Mesodermal cell (in vitro differentiated cells): ENCODE data around the gene ALDOC.

Experiments used
- H3K27ac ChIP-seq: 2 replicates; pipeline ENCODE4 v1.7.0; 2013; ENCODE audit warnings: mild to moderate bottlenecking, low read depth, low read length, moderate library complexity; ENCODE audit not compliant: severe bottlenecking
- H3K36me3 ChIP-seq: 2 replicates; pipeline ENCODE4 v1.7.1; 2013; ENCODE audit warnings: mild to moderate bottlenecking, low read length, moderate library complexity; ENCODE audit not compliant: control insufficient read depth, insufficient read depth
- H3K4me1 ChIP-seq: one replicate; pipeline ENCODE4 v1.7.1; 2013; ENCODE audit warnings: mild to moderate bottlenecking, low read length; ENCODE audit not compliant: insufficient read depth, control insufficient read depth, poor library complexity, severe bottlenecking
- H3K4me3 ChIP-seq: 2 replicates; pipeline ENCODE4 v1.7.0; 2013; ENCODE audit warnings: low read length, control low read depth, mild to moderate bottlenecking; ENCODE audit not compliant: insufficient read depth, poor library complexity, severe bottlenecking; ENCODE audit errors: extremely low read depth
- H3K9me3 ChIP-seq: 2 replicates; pipeline ENCODE4 v1.7.1; 2013; ENCODE audit warnings: mild to moderate bottlenecking, low read length, moderate library complexity; ENCODE audit not compliant: control insufficient read depth
- WGBS, 2 experiments: methylation state at CpG; one replicate each; pipeline ENCODE4 v1.1.5; 2013; ENCODE audit warnings: missing lambda C conversion rate in 2 of 2; ENCODE audit not compliant: insufficient coverage in 2 of 2; 5-methylcytosine and 5-hydroxymethylcytosine counted together

ALDOC gene

DNA sequence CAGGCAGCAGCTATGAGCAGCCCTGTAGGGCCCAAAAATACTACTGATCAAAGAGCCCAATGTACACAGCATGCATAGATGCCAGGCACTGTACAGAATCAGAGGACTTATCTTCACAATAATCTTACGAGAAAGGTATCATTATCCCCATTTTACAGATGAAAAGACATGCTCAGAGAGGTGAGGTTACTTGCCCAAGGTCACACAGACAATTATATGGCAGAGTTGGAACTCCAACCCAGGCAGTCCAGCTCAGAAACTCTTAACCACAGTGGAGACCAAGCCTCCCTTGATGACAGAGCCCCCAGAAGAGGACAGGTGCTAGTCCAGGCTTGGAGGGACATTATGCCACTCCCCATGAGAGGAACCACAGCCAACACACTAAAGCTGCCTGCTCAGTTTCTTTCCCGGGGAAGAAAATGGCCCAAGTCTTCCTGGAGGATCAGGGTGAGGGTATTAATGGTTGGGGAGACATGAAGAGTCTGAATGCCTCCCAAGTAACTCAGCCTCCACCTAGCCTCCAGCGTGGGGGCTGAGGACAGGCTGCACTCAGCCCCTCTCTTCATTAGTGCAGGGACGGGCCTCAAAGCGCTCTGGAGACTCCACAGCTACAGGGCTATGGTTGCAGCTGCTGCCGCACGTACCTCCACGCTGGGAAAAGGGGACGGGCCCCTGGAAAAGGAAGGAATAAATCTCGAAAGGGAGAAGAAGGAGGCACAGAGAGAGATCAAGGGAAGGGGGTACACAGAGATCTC is 25.1 kb downstream of the ALDOC start:
- H3K36me3 ChIP-seq, result peaks cover 46% of the 10 kb centered on the region
- no peaks in the 10 kb centered on the region for H3K9me3 ChIP-seq
- 21 to 30% methylated on average over 2 to 4 of the region's 10 CpGs for whole genome bisulfite sequencing, 2 experiments
- peaks cover 8% of the 10 kb centered on the region for H3K4me1 ChIP-seq
- H3K4me3 ChIP-seq, result peak overlapping the region; percentile 90
- H3K27ac ChIP-seq, result peak overlapping the region; percentile 10

DNA sequence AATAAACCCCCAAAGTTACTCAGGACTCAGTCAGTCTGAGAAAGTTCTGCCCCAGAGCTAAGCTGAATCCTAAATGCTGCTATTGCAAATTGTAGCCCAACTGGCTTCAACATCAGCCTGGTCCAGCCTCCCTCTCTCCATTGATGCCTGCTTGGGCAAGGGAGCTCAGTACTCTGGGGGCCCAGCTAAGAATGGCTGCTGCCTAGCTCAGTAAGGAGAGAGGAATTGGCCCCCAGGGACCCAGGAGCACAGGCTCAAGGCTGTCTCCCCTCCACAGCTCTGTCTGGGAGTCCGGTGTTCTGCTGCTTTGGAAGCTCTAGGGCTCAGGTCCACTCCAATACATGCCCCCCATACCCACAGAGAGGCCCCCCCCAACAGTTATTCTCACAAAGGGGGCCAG is 25.8 kb downstream of the ALDOC start:
- 100% methylated on average over 1 of the region's 1 CpG; no CpG with 5 or more reads in 1 of the 2 experiments for WGBS, 2 experiments

DNA sequence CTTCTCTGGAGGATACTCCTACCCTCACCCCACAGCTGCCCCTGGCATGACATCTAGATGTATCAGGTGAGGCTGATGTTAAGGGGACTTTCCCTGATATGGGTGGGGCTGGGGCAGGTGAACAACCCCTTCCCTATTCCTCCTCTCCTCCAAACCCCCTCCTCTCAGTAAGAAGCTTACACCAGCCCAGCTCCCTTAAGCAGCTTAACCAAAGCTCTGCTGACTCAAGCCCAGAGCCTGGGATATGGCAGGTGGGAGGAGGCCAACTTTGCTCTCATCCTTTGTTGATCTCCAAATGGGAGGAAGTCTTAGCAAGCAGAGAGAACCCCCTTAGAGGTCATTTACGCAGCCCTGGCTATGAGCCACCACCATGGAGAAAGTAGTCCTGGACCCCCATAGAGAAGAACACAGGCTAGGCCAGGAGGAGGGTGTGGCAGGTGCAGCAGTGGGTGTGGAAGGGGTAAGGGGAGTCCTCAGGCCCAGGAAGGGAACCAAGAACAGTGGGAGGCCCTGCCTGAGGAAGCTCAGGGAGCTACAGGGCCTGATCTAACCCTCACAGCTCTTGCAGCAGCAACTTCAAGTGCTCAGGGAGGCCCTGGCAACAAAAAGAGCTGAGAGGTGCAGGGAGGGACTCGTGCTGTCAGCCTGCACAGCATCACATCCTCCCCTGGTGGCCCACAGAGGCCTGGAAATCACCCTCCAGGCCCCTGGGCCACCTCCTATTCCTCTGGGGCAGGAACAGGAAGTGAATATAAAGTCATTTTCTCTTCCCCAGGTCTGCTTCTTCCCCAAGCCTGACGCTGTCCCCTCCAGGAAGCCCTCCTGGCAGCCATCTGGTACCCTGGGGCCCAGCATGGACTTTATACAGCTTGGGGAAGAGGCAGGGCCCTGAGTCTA is 27.2 kb downstream of the ALDOC start:
- Histone ChIP-seq H3K4me1 (peaks cover 8% of the 10 kb centered on the region), H3K4me3 (no peak overlapping the region), H3K9me3 (no peaks in the 10 kb centered on the region), H3K36me3 (peaks cover 33% of the 10 kb centered on the region), H3K27ac (no peak overlapping the region)
- WGBS, 2 experiments, result 100% methylated on average over 1 of the region's 3 CpGs; no CpG with 5 or more reads in 1 of the 2 experiments

More for the DNA sequence above, 25.8 kb downstream of the ALDOC start:
- no peak overlapping the region for H3K27ac ChIP-seq
- no peak overlapping the region for H3K4me3 ChIP-seq
- peaks cover 46% of the 10 kb centered on the region for H3K36me3 ChIP-seq
- no peaks in the 10 kb centered on the region for H3K9me3 ChIP-seq
- H3K4me1 ChIP-seq, result peaks cover 8% of the 10 kb centered on the region

DNA sequence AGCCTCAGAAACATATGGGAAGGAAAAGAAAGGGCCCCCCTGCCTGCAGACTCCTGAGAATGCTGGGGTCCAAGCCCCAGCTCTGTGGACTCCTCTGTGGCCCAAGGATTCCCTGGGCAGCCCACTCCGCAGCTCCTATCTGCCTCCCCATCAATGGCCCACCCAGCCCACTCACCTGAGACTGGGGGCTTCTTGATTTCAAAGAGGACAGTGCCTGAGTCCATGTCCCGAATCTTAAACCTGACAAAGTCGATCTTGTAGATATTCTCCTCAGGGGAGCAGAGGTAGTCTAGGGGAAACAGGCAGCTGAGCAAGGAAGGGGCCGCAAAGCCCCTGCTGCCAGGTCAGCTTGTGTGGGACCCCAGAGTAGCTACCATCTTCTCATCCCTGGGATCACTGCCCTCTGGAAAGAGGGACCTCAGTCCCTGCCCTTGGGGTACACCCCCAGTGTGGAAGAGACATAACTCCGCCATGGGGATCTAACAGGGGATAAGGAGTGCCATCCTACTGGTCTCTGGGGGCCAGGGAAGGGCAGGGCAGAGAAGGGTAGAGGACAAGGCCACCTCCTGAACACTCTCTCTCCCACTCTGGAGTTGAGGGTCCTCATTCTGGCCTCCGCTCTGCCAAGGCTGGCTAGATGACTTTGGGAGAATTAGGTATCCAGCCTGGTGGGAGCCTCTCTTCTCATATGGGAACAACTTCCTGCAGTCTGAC is 28.1 kb downstream of the ALDOC start:
- Histone ChIP-seq H3K4me1 (peaks cover 8% of the 10 kb centered on the region), H3K27ac (no peak overlapping the region), H3K36me3 (peaks cover 24% of the 10 kb centered on the region), H3K9me3 (no peaks in the 10 kb centered on the region), H3K4me3 (no peak overlapping the region)
- 82% methylated on average over 5 of the region's 6 CpGs for WGBS, 2 experiments

DNA sequence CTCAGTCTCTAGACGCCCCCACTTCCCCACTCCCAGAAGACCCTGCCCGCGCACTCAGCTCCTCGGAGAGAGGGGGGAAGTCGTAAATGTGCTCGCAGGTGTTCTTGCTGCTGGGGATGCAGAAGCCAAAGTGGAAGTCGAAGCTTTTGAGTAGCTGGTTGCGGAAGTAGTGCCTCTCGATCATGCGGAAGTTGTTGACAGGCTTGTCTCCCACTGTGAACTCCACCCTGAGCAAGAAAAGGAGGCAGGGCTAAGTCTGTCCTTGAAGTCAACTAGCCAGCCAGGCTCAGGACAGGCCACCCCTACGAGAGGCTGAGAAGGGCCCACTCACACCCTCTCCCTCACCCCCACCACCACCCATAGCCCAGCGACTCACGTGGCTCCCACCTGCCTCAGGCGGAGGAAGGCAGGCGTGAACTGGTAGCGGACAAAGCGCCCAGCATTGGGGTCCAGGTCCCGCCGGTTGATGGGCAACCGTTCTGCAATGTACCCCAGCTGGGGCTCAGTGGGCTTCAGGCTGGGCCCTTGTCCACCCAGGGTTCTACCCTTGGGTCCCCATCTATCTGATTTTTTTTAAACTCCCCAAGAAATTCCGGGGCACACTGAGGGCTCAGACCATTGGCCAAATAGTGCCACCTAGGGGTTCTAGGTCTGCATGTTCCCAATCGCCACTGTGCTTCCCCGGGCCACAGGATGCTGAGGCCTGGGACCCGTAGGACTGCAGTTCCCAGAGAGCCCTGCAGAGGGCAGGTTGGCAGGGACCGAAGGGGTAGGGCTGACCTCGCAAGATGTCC is 28.9 kb downstream of the ALDOC start:
- 69 to 73% methylated on average over 16 to 24 of the region's 26 CpGs for WGBS, 2 experiments
- Histone ChIP-seq H3K36me3 (peaks cover 18% of the 10 kb centered on the region), H3K4me1 (peaks cover 8% of the 10 kb centered on the region), H3K27ac (no peak overlapping the region), H3K4me3 (no peak overlapping the region), H3K9me3 (no peaks in the 10 kb centered on the region)

DNA sequence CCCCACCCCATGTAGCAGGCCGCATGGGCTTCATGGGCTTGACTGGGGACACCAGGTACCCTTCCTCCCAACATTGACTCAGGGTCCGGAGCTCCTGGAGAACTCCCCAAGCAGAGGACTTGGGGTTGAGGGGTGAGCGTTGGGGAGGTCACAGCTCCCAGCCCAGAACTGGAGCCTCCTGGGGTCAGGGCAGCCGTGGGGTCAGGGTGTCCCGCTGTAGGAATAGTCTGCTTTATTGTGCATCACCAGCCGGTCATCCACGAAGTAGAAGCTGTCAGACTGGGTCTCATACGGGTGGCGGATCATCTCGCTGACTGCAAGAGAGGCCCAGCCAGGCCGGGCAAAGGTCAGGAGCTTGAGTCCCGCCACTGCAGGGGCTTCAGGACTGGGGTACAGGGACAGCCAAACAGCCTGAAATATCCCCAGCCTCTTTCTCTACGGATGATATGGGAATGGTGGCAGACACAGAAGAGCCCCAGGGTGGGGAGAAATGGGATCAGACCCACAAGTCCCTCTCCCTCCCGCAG is 29.5 kb downstream of the ALDOC start:
- Histone ChIP-seq H3K36me3 (peaks cover 18% of the 10 kb centered on the region), H3K4me1 (peaks cover 8% of the 10 kb centered on the region), H3K9me3 (no peaks in the 10 kb centered on the region), H3K4me3 (no peak overlapping the region), H3K27ac (no peak overlapping the region)
- 98% methylated on average over 9 to 13 of the region's 14 CpGs for WGBS, 2 experiments

DNA sequence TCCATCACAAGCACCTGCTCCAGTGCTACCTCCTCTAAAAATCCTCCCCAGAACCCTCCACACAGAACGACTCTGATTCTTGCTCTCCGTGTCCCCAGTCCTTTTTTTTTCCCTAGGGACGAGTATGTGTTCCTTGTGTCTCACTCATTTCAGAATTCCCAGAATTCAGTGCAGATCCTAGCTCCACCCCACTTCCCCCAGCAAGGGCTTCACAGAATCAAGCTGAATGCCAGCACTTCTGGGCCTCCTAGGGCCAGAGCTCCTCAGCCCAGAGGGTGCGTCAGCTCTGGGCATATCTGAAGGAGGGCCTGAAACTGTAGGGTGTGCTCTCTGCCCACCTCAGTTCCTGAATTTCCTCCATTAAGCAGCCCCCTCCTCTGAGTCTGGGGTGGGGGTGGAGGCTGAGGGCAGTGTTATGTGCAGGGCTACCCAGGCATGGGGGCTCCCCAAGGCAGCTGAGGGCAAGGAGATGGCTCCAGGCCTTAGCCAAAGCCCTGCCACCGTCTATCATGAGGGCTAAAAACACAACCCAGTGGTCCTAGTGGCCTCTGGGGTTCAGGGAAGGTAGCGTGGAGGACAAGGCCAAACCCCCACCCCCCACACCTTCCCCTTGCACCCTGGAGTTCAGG is 30.8 kb downstream of the ALDOC start:
- Histone ChIP-seq H3K27ac (no peak overlapping the region), H3K4me1 (peaks cover under 1% of the 10 kb centered on the region), H3K36me3 (peaks cover 18% of the 10 kb centered on the region), H3K4me3 (no peak overlapping the region), H3K9me3 (no peaks in the 10 kb centered on the region)
- WGBS, 2 experiments, result 86 to 87% methylated on average over 6 of the region's 6 CpGs

DNA sequence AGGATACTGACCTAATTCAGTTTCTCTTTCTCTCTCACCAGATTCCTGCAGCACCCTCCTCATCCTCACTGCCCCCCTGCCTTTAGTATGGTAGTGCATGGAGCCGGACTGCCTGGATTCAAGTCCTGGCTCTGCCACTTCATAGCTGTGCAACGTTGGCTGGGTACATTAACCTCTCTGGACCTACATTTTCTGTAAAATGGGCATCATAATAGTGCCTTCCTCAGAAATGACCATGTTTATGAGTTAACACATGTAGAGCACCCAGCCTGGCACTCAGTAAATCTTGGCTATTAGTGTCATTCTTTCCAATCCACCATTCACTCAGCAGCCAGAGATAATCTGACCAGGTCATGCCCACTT is 31.6 kb downstream of the ALDOC start:
- 78 to 90% methylated on average over 2 of the region's 2 CpGs for WGBS, 2 experiments
- Histone ChIP-seq H3K4me3 (no peak overlapping the region), H3K9me3 (no peaks in the 10 kb centered on the region), H3K27ac (no peak overlapping the region), H3K36me3 (peaks cover 18% of the 10 kb centered on the region), H3K4me1 (no peaks in the 10 kb centered on the region)

DNA sequence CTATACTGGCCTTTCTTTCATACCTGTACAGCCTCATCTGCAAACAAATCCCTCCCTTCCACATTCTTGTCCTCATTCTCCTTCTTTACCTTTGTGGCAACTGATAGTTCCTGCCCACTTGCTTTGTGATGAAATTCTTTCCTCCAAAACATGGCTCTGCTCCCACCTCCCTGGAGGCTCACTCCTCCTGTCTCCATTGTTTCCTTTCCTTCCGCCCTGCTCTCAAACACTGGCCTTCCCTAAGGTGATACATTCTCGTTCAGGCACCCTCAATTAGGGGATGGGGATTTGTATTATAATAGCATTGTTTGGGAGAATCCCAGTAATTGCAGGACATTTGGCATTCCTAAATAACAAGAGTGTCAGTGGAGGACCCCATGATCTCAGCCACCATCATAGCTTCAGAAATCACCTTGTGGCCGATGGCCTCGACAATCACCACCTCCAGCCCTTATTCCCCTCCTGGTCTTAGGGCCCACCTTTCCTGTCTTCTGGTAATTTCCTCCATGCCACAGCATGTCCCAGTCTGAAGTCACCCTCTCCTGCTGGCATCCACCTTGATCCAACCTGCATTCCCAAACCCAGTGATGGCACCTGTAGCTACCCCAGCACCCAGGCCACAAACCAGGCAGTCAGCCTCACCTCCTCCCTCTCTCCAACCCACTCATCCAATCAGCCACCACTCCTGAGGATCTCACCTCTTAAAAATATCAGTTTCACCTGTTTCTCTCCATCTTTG is 32.1 kb downstream of the ALDOC start:
- peaks cover 18% of the 10 kb centered on the region for H3K36me3 ChIP-seq
- H3K4me3 ChIP-seq, result no peak overlapping the region
- no peak overlapping the region for H3K27ac ChIP-seq
- 86 to 94% methylated on average over 2 of the region's 4 CpGs for whole genome bisulfite sequencing, 2 experiments
- no peaks in the 10 kb centered on the region for H3K9me3 ChIP-seq
- no peaks in the 10 kb centered on the region for H3K4me1 ChIP-seq
